NB4 (cell line): Measurements from ENCODE around the gene AJUBA.
A peak's percentile ranks its signal among the peaks of the same experiment; 100 is the strongest.

Experiments
- DNase-seq: peaks from one replicate; pipeline ENCODE4 v3.0.0; 2010; ENCODE audit warnings: low read depth
- H3K4me3 ChIP-seq: one replicate; pipeline ENCODE4 v1.5.1; 2011; ENCODE audit warnings: mild to moderate bottlenecking, low read depth, low read length, moderate library complexity
- MYC ChIP-seq: IDR thresholded peaks from 2 replicates; pipeline ENCODE4 v1.6.1; 2011; ENCODE audit warnings: low read depth, low read length
- POLR2A ChIP-seq: IDR thresholded peaks from 2 replicates; pipeline ENCODE4 v1.6.1; 2011; ENCODE audit warnings: mild to moderate bottlenecking; ENCODE audit not compliant: insufficient read length; ENCODE audit errors: extremely low read depth
- TF ChIP-seq, protein P1 (sequence below): IDR thresholded peaks from one replicate; pipeline ENCODE4 v1.5.1; 2012; ENCODE audit warnings: low read depth, low read length
- TF ChIP-seq, protein P2 (sequence below): IDR thresholded peaks from 2 replicates; pipeline ENCODE4 v1.6.1; 2011; ENCODE audit warnings: low read depth, low read length

AJUBA gene

DNA sequence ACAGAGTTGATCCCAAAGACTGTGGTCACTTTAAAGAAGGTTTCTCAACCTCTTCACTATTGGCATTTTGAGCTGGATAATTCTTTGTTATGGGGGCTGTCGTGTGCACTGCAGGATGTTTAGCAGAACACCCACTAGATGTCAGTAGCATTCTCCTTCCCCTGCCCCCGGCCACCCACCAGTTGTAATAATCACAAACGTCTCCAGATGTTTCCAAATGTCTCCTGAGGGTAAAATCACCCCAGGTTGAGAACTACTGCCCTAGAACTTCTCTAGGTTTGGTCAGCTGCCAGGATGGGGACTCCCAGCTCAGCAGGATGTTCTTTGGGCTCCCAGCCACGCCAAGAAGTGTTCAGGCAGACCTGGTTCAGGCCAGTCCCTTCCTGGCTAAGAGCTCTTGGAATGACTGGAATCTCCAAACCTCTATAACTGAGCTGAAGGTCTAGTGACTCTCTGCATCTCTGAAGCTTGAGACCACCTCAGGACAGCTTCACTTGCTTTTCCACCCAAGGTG, 12.5 kb upstream of the AJUBA start:
- no peak for TF ChIP-seq POLR2A
- TF ChIP-seq, protein P1, sequence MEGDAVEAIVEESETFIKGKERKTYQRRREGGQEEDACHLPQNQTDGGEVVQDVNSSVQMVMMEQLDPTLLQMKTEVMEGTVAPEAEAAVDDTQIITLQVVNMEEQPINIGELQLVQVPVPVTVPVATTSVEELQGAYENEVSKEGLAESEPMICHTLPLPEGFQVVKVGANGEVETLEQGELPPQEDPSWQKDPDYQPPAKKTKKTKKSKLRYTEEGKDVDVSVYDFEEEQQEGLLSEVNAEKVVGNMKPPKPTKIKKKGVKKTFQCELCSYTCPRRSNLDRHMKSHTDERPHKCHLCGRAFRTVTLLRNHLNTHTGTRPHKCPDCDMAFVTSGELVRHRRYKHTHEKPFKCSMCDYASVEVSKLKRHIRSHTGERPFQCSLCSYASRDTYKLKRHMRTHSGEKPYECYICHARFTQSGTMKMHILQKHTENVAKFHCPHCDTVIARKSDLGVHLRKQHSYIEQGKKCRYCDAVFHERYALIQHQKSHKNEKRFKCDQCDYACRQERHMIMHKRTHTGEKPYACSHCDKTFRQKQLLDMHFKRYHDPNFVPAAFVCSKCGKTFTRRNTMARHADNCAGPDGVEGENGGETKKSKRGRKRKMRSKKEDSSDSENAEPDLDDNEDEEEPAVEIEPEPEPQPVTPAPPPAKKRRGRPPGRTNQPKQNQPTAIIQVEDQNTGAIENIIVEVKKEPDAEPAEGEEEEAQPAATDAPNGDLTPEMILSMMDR: peak; percentile 80
- DNase-seq: peak; percentile 68
- H3K4me3 ChIP-seq: no peak overlapping the region

DNA sequence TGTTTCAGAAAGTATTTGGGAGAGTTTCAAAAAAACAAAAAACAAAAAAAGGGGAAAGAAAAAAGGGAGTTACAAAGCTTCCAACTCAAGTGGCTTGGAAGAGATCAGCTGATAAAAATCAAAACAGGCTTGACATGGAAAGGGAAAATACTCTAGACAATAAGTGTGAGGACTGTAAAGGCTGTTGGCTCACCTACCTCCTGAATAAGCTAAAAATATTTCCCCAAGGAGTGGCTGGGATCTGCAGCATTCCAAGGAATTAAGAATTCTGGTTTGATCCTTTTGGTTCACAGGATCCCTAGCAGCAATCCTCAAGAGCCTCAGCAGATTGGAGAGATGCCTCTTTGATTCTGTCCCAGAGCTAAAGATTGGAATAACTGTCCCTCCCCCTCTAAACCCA, 11.2 kb upstream of the AJUBA start:
- no peak for DNase-seq
- H3K4me3 ChIP-seq: no peak overlapping the region
- TF ChIP-seq POLR2A (no peak), MYC (no peak)
- TF ChIP-seq, protein P1: no peak
- TF ChIP-seq, protein P2, sequence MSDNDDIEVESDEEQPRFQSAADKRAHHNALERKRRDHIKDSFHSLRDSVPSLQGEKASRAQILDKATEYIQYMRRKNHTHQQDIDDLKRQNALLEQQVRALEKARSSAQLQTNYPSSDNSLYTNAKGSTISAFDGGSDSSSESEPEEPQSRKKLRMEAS: no peak

DNA sequence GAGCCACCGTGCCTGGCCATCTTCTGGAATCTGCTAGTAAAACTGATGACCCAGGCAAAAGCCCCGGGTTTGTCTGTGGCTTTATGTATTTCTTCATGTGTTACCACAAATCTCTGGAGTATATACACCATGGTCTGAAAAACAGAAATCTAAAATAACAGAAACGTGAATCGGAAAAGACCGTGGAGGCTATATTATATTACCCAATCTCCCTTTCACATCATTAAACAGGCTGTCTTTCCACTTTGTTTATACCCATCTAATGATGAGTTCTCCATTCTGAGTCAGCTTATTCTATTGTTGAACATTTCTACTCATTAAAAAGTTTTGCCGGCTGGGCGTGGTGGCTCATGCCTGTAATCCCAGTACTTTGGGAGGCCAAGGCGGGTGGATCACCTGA, 9.5 kb upstream of the AJUBA start:
- no peak overlapping the region for H3K4me3 ChIP-seq
- peak; percentile 77 for DNase-seq
- no peak for TF ChIP-seq POLR2A
- TF ChIP-seq MYC: no peak
- TF ChIP-seq, protein P2: no peak
- TF ChIP-seq, protein P1: no peak

DNA sequence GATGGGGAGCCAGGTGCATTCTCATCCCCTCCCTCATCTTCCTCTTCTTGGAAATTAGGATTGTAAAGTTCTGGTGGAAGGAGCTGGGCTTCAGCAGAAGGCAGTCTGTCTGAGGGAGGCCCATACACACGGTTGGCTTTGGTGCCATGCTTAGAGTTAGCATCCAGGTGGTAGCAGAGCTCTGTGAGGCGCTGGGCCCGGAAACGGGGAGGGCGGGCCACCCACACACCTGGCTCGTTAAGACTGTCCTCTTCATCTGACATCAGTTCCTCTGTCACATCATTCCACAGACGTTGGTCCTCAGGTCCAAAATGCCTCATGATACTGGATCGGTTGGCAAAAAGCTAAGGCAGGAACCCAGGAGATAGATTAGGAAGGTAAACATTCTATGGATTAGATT, 4.9 kb upstream of the AJUBA start:
- no peak overlapping the region for H3K4me3 ChIP-seq
- DNase-seq: no peak
- TF ChIP-seq POLR2A (no peak), MYC (no peak)
- TF ChIP-seq, protein P2: no peak
- TF ChIP-seq, protein P1: no peak

DNA sequence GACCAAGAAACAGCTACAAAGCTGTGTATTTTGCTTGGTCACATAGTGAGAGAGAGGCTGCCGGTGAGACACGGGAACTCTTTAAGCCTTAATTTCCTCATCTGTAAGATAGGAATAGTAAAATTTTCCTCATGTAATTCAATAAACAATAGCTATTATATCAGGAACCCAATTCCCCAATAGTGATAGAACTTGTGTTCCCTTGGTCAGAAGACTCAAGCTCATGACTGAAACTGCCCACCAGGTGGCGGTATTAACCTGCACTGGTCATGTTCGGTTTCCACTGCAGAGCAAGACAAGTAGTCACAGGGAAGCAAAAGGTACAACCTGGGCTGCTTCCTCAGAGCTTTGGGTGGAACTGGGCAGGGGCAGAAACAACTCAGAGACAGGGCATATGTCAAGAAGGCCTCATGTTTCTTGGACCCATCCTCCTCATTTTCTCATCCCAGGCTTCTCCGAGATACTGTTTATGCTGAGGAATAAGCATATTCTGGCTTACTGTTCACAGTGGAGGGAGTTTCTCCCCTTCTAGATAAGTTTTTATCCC, 4.2 kb upstream of the AJUBA start:
- H3K4me3 ChIP-seq: no peak overlapping the region
- DNase-seq: peak; percentile 87
- TF ChIP-seq POLR2A: no peak
- TF ChIP-seq, protein P2: peak; percentile 56; the same call in 1 of the 2 replicates
- TF ChIP-seq, protein P1: peak; percentile 86
